GM21360 (cell line): ENCODE measurements around the gene ICAM1.
"Not testable (repeated sequence)": the region's sequence is repeated elsewhere in the genome, so short reads cannot be mapped to it uniquely, and the experiment has no call there.

Experiments
- ATAC-seq: cut with Tn5 transposase; IDR thresholded peaks from one replicate; pipeline ENCODE4 v1.9.1; 2021; ENCODE audit warnings: mild to moderate bottlenecking, moderate library complexity; ENCODE audit not compliant: unreplicated experiment

Gene ICAM1

DNA sequence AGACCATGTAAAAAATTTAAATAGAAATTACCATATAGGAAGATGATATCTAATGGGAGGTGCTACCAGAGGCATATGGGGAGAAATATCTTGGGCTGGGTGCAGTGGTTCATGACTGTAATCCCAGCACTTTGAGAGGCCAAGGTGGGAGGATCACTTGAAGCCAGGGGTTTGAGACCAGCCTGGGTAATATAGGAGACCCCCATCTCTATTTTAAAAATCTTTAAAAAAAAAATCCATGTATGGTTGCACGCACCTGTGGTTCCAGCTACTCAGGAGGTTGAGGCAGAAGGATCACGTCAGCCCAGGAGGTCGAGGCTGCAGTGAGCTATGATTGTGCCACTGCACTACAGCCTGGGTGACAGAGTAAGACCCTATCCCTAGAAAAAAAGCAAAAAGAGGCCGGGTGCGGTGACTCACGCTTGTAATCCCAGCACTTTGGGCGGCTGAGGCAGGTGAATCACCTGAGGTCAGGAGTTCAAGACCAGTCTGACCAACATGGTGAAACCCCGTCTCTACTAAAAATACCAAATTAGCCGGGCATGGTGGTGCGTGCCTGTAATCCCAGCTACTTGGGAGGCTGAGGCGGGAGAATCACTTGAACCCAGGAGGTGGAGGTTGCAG, 29.0 kb upstream of the ICAM1 start:
- not testable (repeated sequence) for ATAC-seq

DNA sequence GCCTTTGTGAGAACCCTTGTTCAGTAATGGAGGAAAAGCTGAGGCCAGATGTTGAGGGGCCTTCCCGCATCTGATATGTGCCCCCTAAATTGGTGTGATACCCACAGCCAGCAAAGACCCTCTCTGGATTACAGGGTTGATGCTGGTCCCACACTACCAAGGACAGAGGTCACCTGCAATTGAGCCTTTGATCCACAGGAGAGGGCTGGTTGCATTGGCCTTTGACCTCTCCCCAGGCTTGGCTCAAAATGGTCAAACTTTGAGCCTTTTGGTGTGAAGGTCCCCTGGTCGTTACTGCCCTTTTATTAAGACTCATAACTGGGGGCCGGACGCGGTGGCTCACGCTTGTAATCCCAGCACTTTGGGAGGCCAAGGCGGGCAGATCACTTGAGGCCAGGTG, 27.3 kb upstream of the ICAM1 start:
- no peak for ATAC-seq

DNA sequence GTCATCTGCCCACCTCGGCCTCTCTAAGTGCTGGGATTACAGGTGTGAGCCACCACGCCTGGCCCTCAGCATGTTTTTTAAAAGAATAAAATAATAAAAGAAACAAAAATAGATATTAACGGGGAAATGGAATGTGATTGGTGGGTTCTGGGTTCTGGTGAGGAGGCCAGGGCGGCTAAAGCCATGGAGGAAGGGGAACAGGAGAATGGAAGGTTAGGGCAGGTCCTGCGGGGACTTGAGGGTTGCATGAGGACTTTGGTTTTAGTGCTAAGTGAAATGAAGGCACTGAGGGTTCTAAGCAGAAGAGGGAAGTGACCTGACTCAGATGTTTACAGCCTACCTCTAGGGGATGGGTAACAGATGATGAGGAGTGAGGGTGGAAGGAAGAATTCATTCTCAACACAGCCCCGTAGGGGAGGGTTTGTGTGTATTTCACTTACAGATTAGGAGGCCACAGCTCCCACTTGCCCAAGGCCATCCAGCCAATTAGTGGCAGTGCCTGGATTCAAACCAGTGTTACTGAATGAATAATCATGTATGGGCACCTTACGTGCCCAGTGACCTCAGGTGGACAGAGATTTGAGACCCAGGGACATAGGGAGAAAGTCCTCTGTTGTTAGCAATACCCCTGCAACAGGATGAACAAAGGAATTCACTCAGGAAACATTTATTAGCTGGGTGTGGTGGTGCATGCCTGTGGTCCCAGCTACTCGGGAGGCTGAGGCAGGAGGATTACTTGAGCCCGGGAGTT, 25.6 kb upstream of the ICAM1 start:
- no peak for ATAC-seq

DNA sequence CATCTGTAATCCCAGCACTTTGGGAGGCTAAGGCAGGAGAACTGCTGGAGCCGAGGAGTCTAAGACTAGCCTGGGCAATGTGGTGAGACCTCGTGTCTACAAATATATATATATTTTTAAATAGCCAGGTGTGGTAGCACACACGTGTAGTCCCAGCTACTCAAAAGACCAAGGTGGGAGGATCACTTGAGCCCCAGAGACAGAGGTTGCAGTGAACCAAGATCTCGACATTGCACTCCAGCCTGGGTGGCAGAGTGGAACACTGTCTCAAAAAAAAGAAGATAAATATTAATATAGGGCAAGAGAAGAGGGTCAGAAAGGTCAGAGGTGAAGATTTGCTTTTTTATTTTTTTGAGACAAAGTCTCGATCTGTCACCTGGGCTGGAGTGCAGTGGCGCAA, 24.4 kb upstream of the ICAM1 start:
- no peak for ATAC-seq

DNA sequence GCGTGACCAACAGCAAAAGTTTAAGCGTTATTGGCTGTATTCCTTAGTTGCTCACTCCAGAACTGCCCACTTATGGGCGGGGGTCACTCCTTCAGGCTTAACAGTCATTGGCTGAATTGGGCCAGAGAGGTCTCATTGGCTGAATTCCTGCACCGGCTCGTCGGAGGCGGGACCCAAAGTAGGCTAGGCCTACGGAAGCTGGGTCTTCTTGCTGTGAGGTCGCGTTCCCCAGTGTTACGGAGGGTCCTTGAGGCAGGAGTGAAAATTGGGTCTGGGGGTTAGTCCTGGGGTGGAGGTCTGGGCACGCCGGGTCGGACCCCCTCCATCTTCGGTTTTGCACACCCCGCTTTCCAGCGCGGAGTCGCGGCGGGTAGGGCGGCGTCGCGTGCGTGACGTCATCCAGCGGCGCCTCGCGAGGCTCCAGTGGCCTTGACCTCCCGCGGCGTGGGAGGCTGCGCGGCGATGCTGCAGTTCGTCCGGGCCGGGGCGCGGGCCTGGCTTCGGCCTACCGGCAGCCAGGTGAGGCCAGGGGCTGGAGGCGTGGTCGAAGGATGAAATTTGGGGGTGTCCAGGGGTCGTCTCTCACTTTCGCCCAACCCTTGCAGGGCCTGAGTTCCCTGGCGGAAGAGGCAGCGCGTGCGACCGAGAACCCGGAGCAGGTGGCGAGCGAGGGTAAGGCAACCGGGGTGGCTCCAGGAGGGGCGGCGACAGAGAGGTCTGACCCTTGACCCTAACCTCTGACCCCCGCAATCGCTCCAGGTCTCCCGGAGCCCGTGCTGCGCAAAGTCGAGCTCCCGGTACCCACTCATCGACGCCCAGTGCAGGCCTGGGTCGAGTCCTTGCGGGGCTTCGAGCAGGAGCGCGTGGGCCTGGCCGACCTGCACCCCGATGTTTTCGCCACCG, 18.9 kb upstream of the ICAM1 start, which contains the start of gene MRPL4:
Gene MRPL4 (plus strand): TSS at position 423 of the 903 bp plus-strand sequence. CDS start 40 bp downstream, at position 463.
- peak; percentile 87 for ATAC-seq

DNA sequence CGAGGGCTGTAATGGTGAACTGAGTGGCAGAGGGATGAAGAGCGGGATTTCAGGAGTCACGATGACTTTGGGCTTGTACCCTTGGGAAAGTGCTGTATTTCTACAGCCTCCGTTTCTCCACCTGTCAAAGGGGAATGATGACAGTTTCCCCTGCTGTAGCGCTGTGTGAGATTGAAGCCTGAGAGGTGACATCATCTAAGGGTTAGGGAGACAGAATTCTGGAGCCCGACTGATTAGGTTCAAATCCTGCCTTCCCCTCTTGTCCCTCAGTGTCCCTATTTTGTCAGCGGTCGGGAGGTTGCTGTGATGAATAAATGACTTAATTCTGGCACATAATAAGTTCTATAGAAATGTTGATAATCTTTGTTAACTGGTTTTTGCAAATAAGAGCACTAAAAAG, 18.2 kb upstream of the ICAM1 start:
- no peak for ATAC-seq

DNA sequence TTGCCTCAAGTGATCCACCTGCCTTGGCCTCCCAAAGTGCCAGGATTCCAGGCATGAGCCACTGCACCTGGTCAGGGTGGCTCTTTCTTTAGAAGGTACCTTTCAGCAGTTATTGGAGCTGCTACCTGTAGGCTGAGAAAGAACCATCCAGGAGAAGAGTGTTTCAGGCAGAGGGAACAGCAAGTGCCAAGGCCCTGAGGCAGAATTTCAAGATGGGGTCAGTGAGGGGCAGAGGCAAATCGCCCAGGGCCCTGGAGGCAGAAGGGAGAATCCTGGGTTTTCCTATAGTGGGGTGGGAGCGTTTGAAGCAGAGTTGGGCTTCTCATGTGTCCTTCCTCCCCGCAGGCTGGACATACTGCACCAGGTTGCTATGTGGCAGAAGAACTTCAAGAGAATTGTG, 16.7 kb upstream of the ICAM1 start:
- ATAC-seq, result no peak

DNA sequence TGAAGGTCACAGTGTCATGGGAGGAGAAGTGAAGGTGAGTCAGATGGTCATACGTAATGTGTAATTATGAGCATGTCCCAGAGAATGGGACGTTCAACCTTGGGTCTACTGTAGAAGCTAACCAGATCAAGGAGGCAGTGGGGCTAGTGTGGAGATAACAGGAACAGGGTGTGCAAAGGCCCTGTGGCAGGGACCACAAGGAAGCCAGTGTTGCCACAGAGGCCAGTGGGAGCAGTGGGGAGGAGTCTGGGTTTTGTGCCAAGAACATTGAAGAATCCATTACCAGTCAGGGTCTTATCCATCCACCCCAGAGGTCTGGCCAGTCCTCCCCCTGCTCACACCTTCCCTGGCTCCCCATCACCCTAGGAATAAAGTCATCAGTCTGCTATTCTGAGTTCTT, 15.6 kb upstream of the ICAM1 start:
- ATAC-seq, result no peak

DNA sequence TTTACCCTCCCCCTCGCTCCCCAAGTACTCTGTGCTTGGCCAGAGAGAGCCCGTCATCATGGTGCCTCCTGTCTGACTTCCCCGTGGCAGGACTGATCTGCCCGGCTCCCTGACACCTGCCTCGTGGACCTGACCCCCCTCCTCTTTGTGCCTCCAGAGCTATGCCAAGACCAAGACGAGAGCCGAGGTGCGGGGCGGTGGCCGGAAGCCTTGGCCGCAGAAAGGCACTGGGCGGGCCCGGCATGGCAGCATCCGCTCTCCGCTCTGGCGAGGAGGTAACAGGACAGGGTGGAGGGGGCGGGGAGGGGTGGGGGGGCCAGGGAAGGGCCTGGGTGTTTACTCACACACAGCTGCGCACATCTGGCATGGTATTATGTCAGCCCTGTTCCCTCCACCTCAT, 14.4 kb upstream of the ICAM1 start:
- ATAC-seq, result no peak

DNA sequence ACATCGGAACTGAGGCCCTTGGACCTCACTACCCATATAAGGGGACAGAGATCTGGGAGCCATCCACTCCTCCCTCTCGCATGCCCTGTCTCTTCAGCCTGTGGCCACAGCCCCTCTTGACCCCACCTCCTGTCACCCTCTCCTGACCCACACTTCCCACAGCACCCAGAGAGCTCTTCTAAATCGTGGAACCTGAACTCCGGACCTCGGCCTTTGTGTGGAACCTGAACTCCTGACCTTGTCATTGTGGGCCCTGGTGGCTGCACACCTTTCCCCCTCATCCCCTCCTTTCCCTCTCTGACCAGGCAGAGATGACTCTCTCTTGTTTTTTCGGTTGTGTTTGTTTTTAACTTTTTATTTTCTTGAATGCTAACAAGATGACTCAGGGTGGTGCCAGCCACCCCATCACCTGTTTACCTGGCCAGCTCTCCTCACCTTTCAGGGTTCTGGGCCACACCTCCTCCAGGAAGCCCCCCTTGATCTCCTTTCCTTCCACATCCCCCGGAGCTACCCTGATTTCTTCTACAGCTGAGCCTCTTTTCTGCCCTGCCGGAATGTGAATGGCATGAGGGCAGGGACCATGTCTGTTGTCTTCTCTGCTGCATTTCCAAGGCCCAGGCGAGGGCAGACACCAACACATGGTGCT, 13.8 kb upstream of the ICAM1 start:
- ATAC-seq, result no peak

DNA sequence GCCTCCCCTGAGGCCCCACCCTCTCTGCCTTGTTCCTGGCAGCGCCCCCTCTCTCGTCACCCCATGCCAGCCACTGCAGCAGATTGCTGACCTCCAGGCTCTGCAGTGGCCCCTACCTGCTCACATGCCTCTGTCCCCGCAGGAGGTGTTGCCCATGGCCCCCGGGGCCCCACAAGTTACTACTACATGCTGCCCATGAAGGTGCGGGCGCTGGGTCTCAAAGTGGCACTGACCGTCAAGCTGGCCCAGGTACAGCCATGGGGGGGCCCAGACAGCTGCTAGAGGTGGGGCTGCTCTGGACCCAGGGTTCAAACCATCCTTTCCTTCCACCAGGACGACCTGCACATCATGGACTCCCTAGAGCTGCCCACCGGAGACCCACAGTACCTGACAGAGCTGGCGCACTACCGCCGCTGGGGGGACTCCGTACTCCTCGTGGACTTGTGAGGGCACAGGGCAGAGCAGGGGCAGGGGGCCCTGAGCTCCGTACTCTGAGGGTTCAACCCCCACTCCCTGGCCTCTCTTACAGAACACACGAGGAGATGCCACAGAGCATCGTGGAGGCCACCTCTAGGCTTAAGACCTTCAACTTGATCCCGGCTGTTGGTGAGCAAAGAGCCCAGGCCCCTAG, 12.7 kb upstream of the ICAM1 start:
- ATAC-seq, result no peak

DNA sequence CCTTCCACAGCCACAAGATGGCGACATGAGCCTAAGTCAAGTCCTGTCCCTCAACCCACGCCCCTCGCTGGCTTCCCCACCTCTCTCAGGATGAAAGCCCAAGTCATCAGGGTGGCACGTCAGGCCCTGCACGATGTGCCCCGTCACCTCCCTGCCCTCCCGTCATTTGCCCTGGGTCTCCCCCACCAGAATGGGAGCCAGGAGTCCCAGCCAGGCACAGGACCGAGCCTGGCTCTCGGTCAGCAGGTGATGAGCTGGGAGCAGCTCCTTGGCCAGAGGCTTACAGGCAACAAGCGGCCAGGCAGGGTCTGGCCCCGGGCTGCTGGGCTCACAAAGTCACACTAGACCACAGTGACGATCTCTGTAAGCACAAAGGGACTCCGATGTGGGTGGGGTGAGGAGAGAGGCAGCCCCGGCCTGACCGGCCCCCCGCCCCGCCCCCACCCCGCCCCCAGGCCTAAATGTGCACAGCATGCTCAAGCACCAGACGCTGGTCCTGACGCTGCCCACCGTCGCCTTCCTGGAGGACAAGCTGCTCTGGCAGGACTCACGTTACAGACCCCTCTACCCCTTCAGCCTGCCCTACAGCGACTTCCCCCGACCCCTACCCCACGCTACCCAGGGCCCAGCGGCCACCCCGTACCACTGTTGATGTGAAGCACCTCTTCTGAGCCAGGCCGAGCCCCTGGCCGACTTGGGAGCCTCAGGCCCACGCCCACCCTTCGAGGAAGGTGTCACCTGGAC, 11.6 kb upstream of the ICAM1 start:
- ATAC-seq, result no peak

DNA sequence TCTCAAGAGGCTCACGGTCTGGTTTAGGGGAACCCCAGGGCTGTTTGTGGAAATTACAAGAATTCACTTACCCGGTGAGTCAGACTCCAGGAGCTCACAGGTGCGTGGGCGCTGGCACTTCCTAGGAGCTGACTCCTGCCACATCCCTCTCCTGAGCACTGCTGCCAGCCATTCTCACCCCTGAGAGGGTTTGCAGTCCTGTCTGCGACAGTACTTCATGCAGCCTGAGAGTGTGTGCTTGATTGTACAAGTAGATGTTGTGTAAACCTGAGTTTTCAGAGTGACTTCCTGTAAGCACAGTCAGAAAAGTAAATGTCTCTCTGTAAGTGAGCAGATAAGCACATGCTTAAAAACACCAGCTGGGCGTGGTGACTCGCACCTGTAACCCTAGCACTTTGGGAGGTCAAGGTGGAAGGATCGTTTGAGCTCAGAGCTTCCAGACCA, 10.8 kb upstream of the ICAM1 start:
- no peak for ATAC-seq

DNA sequence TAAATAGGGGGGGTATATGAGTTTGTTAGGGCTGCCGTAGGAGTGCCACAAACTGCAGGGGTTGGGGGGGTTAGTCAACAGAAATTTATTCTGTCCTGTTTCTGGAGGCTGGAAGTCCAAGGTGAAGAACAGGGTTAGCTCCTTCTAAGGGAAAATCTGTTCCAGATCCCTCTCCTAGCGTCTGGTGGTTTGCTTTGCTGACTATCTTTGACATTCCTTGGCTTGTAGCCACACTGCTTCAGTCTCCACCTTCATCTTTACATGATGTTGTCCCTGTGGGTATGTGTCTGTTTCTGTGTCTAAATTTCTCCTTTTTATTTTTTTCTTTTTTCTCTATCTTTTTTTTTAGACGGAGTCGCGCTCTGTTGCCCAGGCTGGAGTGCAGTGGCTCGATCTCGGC, 8.1 kb upstream of the ICAM1 start:
- no peak for ATAC-seq

DNA sequence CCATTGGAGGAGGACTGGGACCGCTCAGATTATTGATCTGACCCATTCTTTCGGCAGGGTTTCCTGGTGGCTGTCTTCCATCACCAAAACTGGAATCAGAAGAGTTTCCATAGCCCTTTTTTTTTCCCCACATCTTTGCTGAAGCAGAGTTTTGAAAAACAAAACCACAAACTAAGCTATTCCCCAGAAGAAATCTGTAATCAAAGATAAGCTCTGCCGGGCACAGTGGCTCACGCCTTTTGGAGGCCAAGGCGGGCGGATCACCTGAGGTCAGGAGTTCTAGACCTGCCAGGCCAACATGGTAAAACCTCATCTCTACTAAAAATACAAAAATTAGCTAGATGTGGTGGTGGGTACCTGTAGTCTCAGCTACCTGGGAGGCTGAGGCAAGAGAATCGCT, 4.2 kb upstream of the ICAM1 start:
- no peak for ATAC-seq

DNA sequence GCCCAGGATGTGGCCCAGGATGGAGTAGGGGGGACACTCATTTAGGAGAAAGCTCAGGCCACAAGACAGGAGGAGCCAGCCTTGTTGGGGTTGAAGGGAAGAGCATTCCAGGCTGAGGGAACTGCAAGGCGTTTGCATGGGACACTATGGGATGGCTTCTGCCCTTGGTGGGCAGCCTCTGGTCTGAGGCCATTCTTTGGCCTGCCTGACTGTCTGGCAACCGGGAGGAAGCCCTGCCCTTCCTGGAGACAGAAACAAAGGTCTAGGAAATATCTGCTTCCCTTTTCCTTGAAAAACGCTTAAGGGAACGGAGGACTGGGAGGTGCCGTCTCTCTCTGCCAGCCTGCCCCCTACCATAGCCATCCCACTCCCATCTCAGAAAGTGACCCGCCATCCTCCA, 2.8 kb upstream of the ICAM1 start:
- no peak for ATAC-seq

DNA sequence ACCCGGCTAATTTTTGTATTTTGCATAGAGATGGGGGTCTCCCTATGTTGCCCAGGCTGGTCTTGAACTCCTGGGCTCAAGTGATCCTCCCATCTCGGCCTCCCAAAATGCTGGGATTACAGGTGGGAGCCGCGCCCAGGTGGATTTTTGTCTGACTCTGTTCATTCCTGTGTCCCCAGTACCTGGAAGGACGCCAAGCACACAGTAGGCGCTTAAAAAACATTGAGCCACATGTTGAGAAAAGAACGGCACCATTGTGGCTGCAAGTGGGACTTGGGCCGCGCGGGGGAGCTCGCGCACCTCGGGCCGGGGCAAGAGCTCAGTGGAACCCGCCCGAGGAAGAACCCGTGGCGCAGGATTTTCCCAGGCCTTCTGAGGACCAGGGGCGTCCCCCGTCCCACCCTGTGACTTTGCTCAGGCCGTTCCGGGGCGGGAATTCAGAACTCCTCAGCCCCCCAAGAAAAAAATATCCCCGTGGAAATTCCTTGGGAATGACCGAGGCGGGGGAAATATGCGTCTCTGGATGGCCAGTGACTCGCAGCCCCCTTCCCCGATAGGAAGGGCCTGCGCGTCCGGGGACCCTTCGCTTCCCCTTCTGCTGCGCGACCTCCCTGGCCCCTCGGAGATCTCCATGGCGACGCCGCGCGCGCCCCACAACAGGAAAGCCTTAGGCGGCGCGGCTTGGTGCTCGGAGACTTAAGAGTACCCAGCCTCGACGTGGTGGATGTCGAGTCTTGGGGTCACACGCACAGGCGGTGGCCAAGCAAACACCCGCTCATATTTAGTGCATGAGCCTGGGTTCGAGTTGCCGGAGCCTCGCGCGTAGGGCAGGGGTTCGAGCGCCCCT, 1.4 kb upstream of the ICAM1 start:
- no peak for ATAC-seq

DNA sequence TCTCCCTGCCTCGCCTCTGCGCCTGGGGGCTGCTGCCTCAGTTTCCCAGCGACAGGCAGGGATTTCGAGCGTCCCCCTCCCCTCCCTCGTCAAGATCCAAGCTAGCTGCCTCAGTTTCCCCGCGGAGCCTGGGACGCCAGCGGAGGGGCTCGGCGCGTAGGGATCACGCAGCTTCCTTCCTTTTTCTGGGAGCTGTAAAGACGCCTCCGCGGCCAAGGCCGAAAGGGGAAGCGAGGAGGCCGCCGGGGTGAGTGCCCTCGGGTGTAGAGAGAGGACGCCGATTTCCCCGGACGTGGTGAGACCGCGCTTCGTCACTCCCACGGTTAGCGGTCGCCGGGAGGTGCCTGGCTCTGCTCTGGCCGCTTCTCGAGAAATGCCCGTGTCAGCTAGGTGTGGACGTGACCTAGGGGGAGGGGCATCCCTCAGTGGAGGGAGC, 722 bp upstream of the ICAM1 start:
- ATAC-seq, result no peak

DNA sequence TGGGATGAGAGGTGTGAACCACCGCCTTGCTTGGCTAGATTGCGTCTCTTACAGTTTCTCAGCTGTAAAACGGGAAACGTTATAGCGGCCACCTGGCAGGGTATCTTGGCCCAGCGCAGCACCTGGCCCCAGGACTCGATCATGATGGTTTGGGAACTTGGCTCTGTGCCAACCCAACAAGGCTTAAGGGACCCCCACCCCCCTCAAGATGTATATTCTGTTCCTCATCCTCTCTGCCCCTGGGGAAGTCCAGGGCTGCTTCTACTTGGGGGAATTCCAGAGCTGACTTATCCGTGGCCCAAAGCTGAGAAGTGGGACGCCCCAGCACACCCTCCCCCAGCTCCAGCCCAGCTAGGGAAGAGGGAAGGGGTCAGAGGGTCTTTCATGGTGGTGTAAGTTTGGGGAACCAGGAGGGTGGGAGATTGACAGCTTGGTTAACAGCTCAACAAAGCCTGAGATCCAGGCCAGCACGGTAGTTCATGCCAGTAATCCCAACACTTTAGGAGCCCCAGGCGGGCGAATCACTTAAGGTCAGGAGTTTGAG, 695 bp downstream of the ICAM1 start:
- ATAC-seq, result peak; percentile 28
